GM23338 (cell line): ENCODE data around the gene EXOC6B. TPM values are rescaled to one million over a fixed set of nuclear protein-coding genes. Genes with fewer than 3 reads are reported as not detected.

Experiments
- ATAC-seq: fragments of 200-7000 bp; cut with Tn5 transposase; 3 replicates; pipeline ENCODE4 v1.9.1; 2020
- DNase-seq: peaks from one replicate; pipeline ENCODE4 v3.0.0-alpha.2; 2015; ENCODE audit warnings: low spot score
- H2AFZ ChIP-seq: fragments of 200-600 bp; sonication (generic); 2 replicates; pipeline ENCODE4 v1.8.0; 2016; ENCODE audit warnings: antibody characterized with exemption, mild to moderate bottlenecking, moderate library complexity
- H3F3A ChIP-seq: fragments of 200-600 bp; sonication (generic); replicated peaks from 2 replicates; pipeline ENCODE4 v1.8.0; 2017; ENCODE audit warnings: antibody characterized with exemption, mixed run types, low read depth
- H3K27ac ChIP-seq: fragments of 200-600 bp; sonication (generic); 2 replicates; pipeline ENCODE4 v1.6.1; 2016; ENCODE audit warnings: low read depth
- H3K27me3 ChIP-seq: fragments of 200-600 bp; sonication (generic); 2 replicates; pipeline ENCODE4 v1.8.0; 2016; ENCODE audit warnings: mild to moderate bottlenecking, mixed run types, moderate library complexity; ENCODE audit not compliant: insufficient read depth
- H3K36me3 ChIP-seq: fragments of 200-600 bp; sonication (generic); 2 replicates; pipeline ENCODE4 v1.8.0; 2016; ENCODE audit warnings: mild to moderate bottlenecking; ENCODE audit not compliant: insufficient read depth
- H3K4me1 ChIP-seq: fragments of 200-600 bp; sonication (generic); 2 replicates; pipeline ENCODE4 v1.8.0; 2016; ENCODE audit warnings: mild to moderate bottlenecking, moderate library complexity; ENCODE audit not compliant: insufficient read depth
- H3K4me2 ChIP-seq: fragments of 200-600 bp; sonication (generic); 2 replicates; pipeline ENCODE4 v1.7.1; 2017; ENCODE audit warnings: mixed run types
- H3K4me3 ChIP-seq: fragments of 200-600 bp; sonication (generic); 2 replicates; pipeline ENCODE4 v1.6.1; 2016; ENCODE audit warnings: mixed run types
- H3K79me2 ChIP-seq: fragments of 200-600 bp; sonication (generic); replicated peaks from 2 replicates; pipeline ENCODE4 v1.8.0; 2017; ENCODE audit warnings: mild to moderate bottlenecking; ENCODE audit not compliant: insufficient read depth
- H3K9me2 ChIP-seq: fragments of 200-600 bp; sonication (generic); 2 replicates; pipeline ENCODE4 v1.8.0; 2017; ENCODE audit not compliant: insufficient read depth
- H4K20me1 ChIP-seq: fragments of 200-600 bp; sonication (generic); replicated peaks from 2 replicates; pipeline ENCODE4 v1.8.0; 2017; ENCODE audit warnings: mild to moderate bottlenecking; ENCODE audit not compliant: insufficient read depth
- H3K27ac Mint-ChIP-seq: 2 replicates; pipeline ENCODE4 v1.8.0; 2020; ENCODE audit warnings: inconsistent platforms, mild to moderate bottlenecking, moderate library complexity, mixed read lengths
- H3K27me3 Mint-ChIP-seq: 3 replicates; pipeline ENCODE4 v1.8.0; 2022; ENCODE audit warnings: low read depth, mild to moderate bottlenecking, moderate library complexity, mixed read lengths, inconsistent platforms; ENCODE audit not compliant: insufficient read depth, poor library complexity
- H3K36me3 Mint-ChIP-seq: 3 replicates; pipeline ENCODE4 v1.8.0; 2021; ENCODE audit warnings: low read depth, mild to moderate bottlenecking, inconsistent platforms, moderate library complexity, mixed read lengths
- H3K4me1 Mint-ChIP-seq: 3 replicates; pipeline ENCODE4 v1.8.0; 2020; ENCODE audit warnings: mild to moderate bottlenecking, inconsistent platforms, mixed read lengths
- H3K4me3 Mint-ChIP-seq: 3 replicates; pipeline ENCODE4 v1.8.0; 2021; ENCODE audit warnings: moderate library complexity, mild to moderate bottlenecking, inconsistent platforms, mixed read lengths
- H3K9me3 Mint-ChIP-seq: 3 replicates; pipeline ENCODE4 v1.8.0; 2020; ENCODE audit warnings: moderate library complexity, mild to moderate bottlenecking, inconsistent platforms, mixed read lengths
- CREB1 ChIP-seq: fragments of 250-450 bp; sonication (Bioruptor Pico); IDR thresholded peaks from 2 replicates; pipeline ENCODE4 v1.5.0; 2020; ENCODE audit warnings: low read depth, mild to moderate bottlenecking, moderate library complexity
- EZH2 ChIP-seq: fragments of 200-600 bp; sonication (generic); IDR thresholded peaks from one replicate; pipeline ENCODE4 v1.8.0; 2017; ENCODE audit warnings: antibody characterized with exemption, mild to moderate bottlenecking, low read depth; ENCODE audit not compliant: unreplicated experiment
- EZH2phosphoT487 ChIP-seq: fragments of 200-600 bp; sonication (generic); IDR thresholded peaks from one replicate; pipeline ENCODE4 v1.8.1; 2018; ENCODE audit warnings: antibody characterized with exemption; ENCODE audit not compliant: unreplicated experiment
- NANOG ChIP-seq: IDR thresholded peaks from 2 replicates; pipeline ENCODE4 v1.6.1; 2016; ENCODE audit warnings: antibody characterized with exemption, borderline replicate concordance
- POLR2AphosphoS5 ChIP-seq: IDR thresholded peaks from 2 replicates; pipeline ENCODE4 v1.6.1; 2016; ENCODE audit warnings: antibody characterized with exemption, low read depth
- polyA plus RNA-seq: library from polyadenylated mRNA; unstranded; fragments of >200 nt; fragmentation: Nextera tagmentation; extraction: Ambion mirVana; gene quantifications from 2 replicates; pipeline ENCODE4 v1.2.1, GENCODE V29; 2016
- total RNA-seq: library from RNA; depleted of rRNA; stranded (reverse); fragments of >200 nt; shearing (Covaris generic); gene quantifications from 2 replicates; pipeline ENCODE4 v1.2.3, GENCODE V29; 2014
- TF ChIP-seq, protein P1 (sequence below): fragments of 250-450 bp; sonication (Bioruptor Pico); IDR thresholded peaks from 2 replicates; pipeline ENCODE4 v1.5.0; 2020; ENCODE audit warnings: mild to moderate bottlenecking, moderate library complexity
- TF ChIP-seq, protein P2 (sequence below): IDR thresholded peaks from 2 replicates; pipeline ENCODE4 v1.6.1; 2016; ENCODE audit warnings: antibody characterized with exemption
- TF ChIP-seq, protein P3 (sequence below), 2 experiments: fragments of 200-600 bp in 1 of 2; sonication (generic) in 1 of 2; conservative IDR thresholded peaks; 2 replicates each; pipeline versions ENCODE4 v1.5.1 to v1.6.1; 2016 to 2017; ENCODE audit warnings: antibody characterized with exemption in 2 of 2, low read depth in 2 of 2, mild to moderate bottlenecking in 2 of 2, moderate library complexity in 1 of 2
- TF ChIP-seq, protein P4 (sequence below): IDR thresholded peaks from one replicate; pipeline ENCODE4 v1.6.1; 2018; ENCODE audit warnings: antibody characterized with exemption; ENCODE audit not compliant: unreplicated experiment

Gene EXOC6B
- total and polyA plus RNA-seq, 2 experiments from 2014 or later = 7.2 to 45.9 TPM

DNA sequence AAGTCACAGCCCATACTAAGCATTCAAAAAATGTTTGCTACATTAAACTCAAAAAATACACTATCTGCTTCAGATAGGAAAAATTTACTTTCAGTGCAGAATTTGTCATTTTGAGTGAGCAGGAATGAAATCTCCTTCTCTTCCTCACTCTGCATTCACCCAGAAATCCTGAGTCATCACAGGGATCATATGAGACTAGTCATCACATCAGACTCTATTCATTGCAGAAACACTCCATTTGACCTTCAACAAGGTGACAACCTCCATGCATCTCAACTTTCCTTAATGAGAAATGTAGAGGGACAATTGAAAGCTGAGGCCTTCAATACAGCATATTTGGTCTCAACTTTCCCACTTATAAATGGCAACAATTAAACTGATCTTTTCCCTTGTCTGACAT lies 547.8 kb downstream of the EXOC6B start (continued):
- TF ChIP-seq, protein P1, sequence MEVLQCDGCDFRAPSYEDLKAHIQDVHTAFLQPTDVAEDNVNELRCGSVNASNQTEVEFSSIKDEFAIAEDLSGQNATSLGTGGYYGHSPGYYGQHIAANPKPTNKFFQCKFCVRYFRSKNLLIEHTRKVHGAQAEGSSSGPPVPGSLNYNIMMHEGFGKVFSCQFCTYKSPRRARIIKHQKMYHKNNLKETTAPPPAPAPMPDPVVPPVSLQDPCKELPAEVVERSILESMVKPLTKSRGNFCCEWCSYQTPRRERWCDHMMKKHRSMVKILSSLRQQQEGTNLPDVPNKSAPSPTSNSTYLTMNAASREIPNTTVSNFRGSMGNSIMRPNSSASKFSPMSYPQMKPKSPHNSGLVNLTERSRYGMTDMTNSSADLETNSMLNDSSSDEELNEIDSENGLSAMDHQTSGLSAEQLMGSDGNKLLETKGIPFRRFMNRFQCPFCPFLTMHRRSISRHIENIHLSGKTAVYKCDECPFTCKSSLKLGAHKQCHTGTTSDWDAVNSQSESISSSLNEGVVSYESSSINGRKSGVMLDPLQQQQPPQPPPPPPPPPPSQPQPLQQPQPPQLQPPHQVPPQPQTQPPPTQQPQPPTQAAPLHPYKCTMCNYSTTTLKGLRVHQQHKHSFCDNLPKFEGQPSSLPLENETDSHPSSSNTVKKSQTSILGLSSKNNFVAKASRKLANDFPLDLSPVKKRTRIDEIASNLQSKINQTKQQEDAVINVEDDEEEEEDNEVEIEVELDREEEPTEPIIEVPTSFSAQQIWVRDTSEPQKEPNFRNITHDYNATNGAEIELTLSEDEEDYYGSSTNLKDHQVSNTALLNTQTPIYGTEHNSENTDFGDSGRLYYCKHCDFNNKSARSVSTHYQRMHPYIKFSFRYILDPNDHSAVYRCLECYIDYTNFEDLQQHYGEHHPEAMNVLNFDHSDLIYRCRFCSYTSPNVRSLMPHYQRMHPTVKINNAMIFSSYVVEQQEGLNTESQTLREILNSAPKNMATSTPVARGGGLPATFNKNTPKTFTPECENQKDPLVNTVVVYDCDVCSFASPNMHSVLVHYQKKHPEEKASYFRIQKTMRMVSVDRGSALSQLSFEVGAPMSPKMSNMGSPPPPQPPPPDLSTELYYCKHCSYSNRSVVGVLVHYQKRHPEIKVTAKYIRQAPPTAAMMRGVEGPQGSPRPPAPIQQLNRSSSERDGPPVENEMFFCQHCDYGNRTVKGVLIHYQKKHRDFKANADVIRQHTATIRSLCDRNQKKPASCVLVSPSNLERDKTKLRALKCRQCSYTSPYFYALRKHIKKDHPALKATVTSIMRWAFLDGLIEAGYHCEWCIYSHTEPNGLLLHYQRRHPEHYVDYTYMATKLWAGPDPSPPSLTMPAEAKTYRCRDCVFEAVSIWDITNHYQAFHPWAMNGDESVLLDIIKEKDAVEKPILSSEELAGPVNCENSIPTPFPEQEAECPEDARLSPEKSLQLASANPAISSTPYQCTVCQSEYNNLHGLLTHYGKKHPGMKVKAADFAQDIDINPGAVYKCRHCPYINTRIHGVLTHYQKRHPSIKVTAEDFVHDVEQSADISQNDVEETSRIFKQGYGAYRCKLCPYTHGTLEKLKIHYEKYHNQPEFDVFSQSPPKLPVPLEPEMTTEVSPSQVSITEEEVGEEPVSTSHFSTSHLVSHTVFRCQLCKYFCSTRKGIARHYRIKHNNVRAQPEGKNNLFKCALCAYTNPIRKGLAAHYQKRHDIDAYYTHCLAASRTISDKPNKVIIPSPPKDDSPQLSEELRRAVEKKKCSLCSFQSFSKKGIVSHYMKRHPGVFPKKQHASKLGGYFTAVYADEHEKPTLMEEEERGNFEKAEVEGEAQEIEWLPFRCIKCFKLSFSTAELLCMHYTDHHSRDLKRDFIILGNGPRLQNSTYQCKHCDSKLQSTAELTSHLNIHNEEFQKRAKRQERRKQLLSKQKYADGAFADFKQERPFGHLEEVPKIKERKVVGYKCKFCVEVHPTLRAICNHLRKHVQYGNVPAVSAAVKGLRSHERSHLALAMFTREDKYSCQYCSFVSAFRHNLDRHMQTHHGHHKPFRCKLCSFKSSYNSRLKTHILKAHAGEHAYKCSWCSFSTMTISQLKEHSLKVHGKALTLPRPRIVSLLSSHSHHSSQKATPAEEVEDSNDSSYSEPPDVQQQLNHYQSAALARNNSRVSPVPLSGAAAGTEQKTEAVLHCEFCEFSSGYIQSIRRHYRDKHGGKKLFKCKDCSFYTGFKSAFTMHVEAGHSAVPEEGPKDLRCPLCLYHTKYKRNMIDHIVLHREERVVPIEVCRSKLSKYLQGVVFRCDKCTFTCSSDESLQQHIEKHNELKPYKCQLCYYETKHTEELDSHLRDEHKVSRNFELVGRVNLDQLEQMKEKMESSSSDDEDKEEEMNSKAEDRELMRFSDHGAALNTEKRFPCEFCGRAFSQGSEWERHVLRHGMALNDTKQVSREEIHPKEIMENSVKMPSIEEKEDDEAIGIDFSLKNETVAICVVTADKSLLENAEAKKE (CRISPR knock-in tag) = no peak
- TF ChIP-seq POLR2AphosphoS5 = no peak
- TF ChIP-seq EZH2phosphoT487 = no peak
- TF ChIP-seq, protein P2, sequence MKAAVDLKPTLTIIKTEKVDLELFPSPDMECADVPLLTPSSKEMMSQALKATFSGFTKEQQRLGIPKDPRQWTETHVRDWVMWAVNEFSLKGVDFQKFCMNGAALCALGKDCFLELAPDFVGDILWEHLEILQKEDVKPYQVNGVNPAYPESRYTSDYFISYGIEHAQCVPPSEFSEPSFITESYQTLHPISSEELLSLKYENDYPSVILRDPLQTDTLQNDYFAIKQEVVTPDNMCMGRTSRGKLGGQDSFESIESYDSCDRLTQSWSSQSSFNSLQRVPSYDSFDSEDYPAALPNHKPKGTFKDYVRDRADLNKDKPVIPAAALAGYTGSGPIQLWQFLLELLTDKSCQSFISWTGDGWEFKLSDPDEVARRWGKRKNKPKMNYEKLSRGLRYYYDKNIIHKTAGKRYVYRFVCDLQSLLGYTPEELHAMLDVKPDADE = no peak
- no peak for TF ChIP-seq NANOG
- TF ChIP-seq, protein P3, sequence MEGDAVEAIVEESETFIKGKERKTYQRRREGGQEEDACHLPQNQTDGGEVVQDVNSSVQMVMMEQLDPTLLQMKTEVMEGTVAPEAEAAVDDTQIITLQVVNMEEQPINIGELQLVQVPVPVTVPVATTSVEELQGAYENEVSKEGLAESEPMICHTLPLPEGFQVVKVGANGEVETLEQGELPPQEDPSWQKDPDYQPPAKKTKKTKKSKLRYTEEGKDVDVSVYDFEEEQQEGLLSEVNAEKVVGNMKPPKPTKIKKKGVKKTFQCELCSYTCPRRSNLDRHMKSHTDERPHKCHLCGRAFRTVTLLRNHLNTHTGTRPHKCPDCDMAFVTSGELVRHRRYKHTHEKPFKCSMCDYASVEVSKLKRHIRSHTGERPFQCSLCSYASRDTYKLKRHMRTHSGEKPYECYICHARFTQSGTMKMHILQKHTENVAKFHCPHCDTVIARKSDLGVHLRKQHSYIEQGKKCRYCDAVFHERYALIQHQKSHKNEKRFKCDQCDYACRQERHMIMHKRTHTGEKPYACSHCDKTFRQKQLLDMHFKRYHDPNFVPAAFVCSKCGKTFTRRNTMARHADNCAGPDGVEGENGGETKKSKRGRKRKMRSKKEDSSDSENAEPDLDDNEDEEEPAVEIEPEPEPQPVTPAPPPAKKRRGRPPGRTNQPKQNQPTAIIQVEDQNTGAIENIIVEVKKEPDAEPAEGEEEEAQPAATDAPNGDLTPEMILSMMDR (conservative IDR thresholded peaks at IDR 0.05; ENCODE audit: low read depth in 2 of 2) = no peak
- no peak for TF ChIP-seq EZH2

DNA sequence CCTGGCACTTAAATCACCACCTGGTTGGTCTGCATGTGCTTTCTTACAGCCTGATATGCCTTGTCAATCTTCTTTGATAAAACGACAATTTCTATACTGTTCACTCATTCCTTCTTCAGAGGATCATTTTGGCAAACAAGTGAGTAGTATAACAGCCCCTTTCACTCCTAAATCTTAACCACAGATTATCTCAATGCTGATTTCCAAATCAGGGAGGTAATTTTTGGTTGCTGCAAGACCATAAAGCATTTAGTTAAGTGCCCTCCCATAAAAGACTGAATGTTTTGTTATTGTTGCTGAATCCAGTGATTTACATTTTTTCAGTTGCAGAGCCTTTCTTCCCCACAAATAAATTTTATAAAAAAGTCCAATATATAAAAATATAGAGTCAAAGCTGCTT lies 549.0 kb downstream of the EXOC6B start:
- Mint-ChIP-seq H3K36me3 (no peaks in the 10 kb centered on the region), H3K4me3 (no peak overlapping the region), H3K27me3 (no peaks in the 10 kb centered on the region), H3K9me3 (no peaks in the 10 kb centered on the region), H3K27ac (no peak overlapping the region), H3K4me1 (peaks cover 17% of the 10 kb centered on the region)
- Histone ChIP-seq H3K9me2 (no peaks in the 10 kb centered on the region), H3F3A (no peaks in the 10 kb centered on the region), H3K4me3 (no peak overlapping the region), H3K79me2 (no peaks in the 10 kb centered on the region), H3K36me3 (no peaks in the 10 kb centered on the region), H4K20me1 (no peaks in the 10 kb centered on the region), H3K27ac (no peak overlapping the region), H3K27me3 (no peaks in the 10 kb centered on the region), H2AFZ (no peak overlapping the region), H3K4me1 (no peaks in the 10 kb centered on the region), H3K4me2 (no peak overlapping the region)
- no peak for DNase-seq
- no peak for ATAC-seq
- TF ChIP-seq, protein P4, sequence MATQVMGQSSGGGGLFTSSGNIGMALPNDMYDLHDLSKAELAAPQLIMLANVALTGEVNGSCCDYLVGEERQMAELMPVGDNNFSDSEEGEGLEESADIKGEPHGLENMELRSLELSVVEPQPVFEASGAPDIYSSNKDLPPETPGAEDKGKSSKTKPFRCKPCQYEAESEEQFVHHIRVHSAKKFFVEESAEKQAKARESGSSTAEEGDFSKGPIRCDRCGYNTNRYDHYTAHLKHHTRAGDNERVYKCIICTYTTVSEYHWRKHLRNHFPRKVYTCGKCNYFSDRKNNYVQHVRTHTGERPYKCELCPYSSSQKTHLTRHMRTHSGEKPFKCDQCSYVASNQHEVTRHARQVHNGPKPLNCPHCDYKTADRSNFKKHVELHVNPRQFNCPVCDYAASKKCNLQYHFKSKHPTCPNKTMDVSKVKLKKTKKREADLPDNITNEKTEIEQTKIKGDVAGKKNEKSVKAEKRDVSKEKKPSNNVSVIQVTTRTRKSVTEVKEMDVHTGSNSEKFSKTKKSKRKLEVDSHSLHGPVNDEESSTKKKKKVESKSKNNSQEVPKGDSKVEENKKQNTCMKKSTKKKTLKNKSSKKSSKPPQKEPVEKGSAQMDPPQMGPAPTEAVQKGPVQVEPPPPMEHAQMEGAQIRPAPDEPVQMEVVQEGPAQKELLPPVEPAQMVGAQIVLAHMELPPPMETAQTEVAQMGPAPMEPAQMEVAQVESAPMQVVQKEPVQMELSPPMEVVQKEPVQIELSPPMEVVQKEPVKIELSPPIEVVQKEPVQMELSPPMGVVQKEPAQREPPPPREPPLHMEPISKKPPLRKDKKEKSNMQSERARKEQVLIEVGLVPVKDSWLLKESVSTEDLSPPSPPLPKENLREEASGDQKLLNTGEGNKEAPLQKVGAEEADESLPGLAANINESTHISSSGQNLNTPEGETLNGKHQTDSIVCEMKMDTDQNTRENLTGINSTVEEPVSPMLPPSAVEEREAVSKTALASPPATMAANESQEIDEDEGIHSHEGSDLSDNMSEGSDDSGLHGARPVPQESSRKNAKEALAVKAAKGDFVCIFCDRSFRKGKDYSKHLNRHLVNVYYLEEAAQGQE = no peak
- TF ChIP-seq CREB1 (CRISPR knock-in tag) = no peak
